ENCODE data around the gene DIPK1C.

Gene DIPK1C

DNA sequence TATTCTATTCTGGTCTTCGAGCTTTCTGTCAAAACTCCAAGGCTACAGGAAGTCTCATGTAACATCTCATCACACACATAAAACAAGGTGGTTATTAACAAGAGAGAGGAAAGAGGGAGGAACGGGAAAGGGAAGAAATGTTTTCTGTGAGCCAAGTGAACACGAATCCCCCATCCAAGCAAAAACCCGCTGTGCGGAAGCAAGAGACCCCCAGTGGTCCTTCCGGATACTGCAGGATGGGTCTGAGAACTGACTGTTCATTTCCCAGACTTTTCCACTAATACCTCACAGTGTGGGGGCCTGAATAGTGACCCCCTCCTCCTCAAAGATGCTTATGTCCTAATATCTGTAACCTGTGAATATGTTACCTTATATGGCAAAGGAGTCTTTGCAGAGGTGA is 19.0 kb upstream of the DIPK1C start:
- Mint-ChIP-seq H3K27me3 (ENCODE audit: low read depth) (peaks cover 2% of the 10 kb centered on the region), H3K27ac (no peak overlapping the region), H3K9me3 (no peaks in the 10 kb centered on the region), H3K4me1 (ENCODE audit: low read depth) (no peaks in the 10 kb centered on the region), H3K36me3 (ENCODE audit: low read depth) (no peaks in the 10 kb centered on the region), H3K4me3 (no peak overlapping the region)
- DNase-seq (ENCODE audit: low spot score) = no peak

- no peaks in the 10 kb centered on the region for H3K36me3 Mint-ChIP-seq (ENCODE audit: low read depth)
- H3K4me3 Mint-ChIP-seq = no peak overlapping the region
- H3K27me3 Mint-ChIP-seq (ENCODE audit: low read depth) = peaks cover 13% of the 10 kb centered on the region
- no peak overlapping the region for H3K27ac Mint-ChIP-seq
- H3K9me3 Mint-ChIP-seq = no peaks in the 10 kb centered on the region
- H3K4me1 Mint-ChIP-seq (ENCODE audit: low read depth) = no peaks in the 10 kb centered on the region
- DNase-seq (ENCODE audit: low spot score) = no peak
Measured at GRCh38 chr18:74473976-74474640, 17.0 kb upstream of the DIPK1C start.

- H3K36me3 Mint-ChIP-seq (ENCODE audit: low read depth) = no peaks in the 10 kb centered on the region
- H3K4me1 Mint-ChIP-seq (ENCODE audit: low read depth) = no peaks in the 10 kb centered on the region
- H3K9me3 Mint-ChIP-seq = no peaks in the 10 kb centered on the region
- DNase-seq (ENCODE audit: low spot score) = no peak
- no peak overlapping the region for H3K4me3 Mint-ChIP-seq
- peaks cover 21% of the 10 kb centered on the region for H3K27me3 Mint-ChIP-seq (ENCODE audit: low read depth)
- H3K27ac Mint-ChIP-seq = no peak overlapping the region
Measured at GRCh38 chr18:74472312-74472711, 15.2 kb upstream of the DIPK1C start.

GRCh38 chr18:74468547-74469061 is 11.5 kb upstream of the DIPK1C start:
- DNase-seq (ENCODE audit: low spot score) = no peak
- Mint-ChIP-seq H3K27ac (no peak overlapping the region), H3K9me3 (no peaks in the 10 kb centered on the region), H3K4me1 (ENCODE audit: low read depth) (peaks cover 6% of the 10 kb centered on the region), H3K27me3 (ENCODE audit: low read depth) (peaks cover 29% of the 10 kb centered on the region), H3K4me3 (no peak overlapping the region), H3K36me3 (ENCODE audit: low read depth) (no peaks in the 10 kb centered on the region)

DNA sequence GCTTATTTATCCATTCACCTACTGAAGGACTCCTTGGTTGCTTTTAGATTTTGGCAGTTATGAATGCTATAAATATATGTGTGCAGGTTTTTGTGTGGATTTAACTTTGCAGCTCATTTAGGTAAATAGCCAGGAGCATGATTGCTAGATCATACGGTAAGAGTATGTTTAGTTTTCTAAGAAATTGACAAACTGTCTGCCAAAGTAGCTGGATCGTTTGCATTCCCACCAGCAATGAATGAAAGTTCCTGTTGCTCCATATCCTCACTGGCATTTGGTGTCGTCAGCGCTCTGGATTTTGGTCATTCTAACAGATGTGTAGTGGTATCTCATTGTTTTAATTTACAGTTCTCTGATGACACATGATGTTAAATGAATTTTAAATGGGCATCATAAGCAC is 8.7 kb upstream of the DIPK1C start:
- H3K27me3 Mint-ChIP-seq (ENCODE audit: low read depth) = peaks cover 30% of the 10 kb centered on the region

GRCh38 chr18:74463983-74464382 is 6.9 kb upstream of the DIPK1C start:
- H3K4me3 Mint-ChIP-seq = no peak overlapping the region
- no peaks in the 10 kb centered on the region for H3K9me3 Mint-ChIP-seq

More for the DNA sequence above, 8.7 kb upstream of the DIPK1C start:
- Mint-ChIP-seq H3K4me1 (ENCODE audit: low read depth) (peaks cover 6% of the 10 kb centered on the region), H3K36me3 (ENCODE audit: low read depth) (no peaks in the 10 kb centered on the region), H3K9me3 (no peaks in the 10 kb centered on the region), H3K27ac (no peak overlapping the region), H3K4me3 (no peak overlapping the region)
- DNase-seq (ENCODE audit: low spot score) = no peak

GRCh38 chr18:74463254-74463653 is 6.1 kb upstream of the DIPK1C start:
- Mint-ChIP-seq H3K4me3 (no peak overlapping the region), H3K36me3 (ENCODE audit: low read depth) (no peaks in the 10 kb centered on the region), H3K27me3 (ENCODE audit: low read depth) (peaks cover 35% of the 10 kb centered on the region), H3K9me3 (no peaks in the 10 kb centered on the region), H3K27ac (no peak overlapping the region), H3K4me1 (ENCODE audit: low read depth) (peaks cover 6% of the 10 kb centered on the region)
- DNase-seq (ENCODE audit: low spot score) = no peak

More at GRCh38 chr18:74463983-74464382, 6.9 kb upstream of the DIPK1C start:
- H3K27ac Mint-ChIP-seq = no peak overlapping the region
- peaks cover 35% of the 10 kb centered on the region for H3K27me3 Mint-ChIP-seq (ENCODE audit: low read depth)
- DNase-seq (ENCODE audit: low spot score) = no peak
- peaks cover 6% of the 10 kb centered on the region for H3K4me1 Mint-ChIP-seq (ENCODE audit: low read depth)
- H3K36me3 Mint-ChIP-seq (ENCODE audit: low read depth) = no peaks in the 10 kb centered on the region

DNA sequence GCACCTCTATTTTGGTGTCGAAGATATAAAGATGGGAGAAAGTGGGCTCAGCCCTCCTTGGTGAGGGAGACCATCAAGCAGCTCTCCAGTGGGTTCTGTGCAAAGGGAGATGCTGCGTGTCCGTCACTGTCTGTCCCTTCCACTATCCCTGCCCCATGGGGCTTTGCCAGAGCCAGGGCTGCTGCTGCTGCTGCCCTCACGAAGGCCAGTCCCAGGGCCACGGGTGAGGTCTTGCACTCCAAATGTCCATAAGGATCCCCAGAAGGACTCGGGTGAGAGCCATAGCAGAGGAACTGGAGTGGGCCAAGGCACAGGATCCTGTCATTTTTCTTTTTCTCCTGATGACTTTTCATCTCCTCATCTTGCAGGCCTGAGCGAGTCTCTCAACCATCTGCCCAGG is 3.7 kb upstream of the DIPK1C start:
- Mint-ChIP-seq H3K36me3 (ENCODE audit: low read depth) (no peaks in the 10 kb centered on the region), H3K27ac (no peak overlapping the region)

DNA sequence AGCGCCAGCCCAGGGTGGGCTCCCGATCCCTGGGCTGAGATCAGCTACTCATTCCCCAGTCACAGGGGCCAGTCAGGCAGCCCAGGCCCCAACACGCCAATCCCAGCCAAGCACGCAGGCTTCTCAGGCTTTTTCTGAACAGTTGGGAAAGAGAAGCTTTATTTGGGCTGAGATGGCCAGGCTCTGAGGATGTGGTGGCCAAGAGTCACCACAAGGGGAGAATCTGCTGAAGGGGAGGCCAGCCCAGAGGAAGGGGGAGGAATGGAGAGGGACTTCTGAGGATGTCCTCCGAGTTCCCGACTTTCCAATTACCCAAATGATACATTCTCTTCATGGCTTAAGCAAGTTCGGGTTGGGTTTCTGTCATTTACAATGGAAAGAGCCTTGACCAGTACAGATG is 2.8 kb upstream of the DIPK1C start:
- peaks cover 6% of the 10 kb centered on the region for H3K4me1 Mint-ChIP-seq (ENCODE audit: low read depth)
- H3K36me3 Mint-ChIP-seq (ENCODE audit: low read depth) = no peaks in the 10 kb centered on the region
- no peaks in the 10 kb centered on the region for H3K9me3 Mint-ChIP-seq
- peaks cover 48% of the 10 kb centered on the region for H3K27me3 Mint-ChIP-seq (ENCODE audit: low read depth)
- no peak overlapping the region for H3K4me3 Mint-ChIP-seq
- no peak overlapping the region for H3K27ac Mint-ChIP-seq
- no peak for DNase-seq (ENCODE audit: low spot score)

More for the DNA sequence above, 3.7 kb upstream of the DIPK1C start:
- H3K27me3 Mint-ChIP-seq (ENCODE audit: low read depth) = peaks cover 42% of the 10 kb centered on the region
- no peak overlapping the region for H3K4me3 Mint-ChIP-seq
- DNase-seq (ENCODE audit: low spot score) = no peak
- no peaks in the 10 kb centered on the region for H3K9me3 Mint-ChIP-seq
- peaks cover 7% of the 10 kb centered on the region for H3K4me1 Mint-ChIP-seq (ENCODE audit: low read depth)

- no peak overlapping the region for H3K27ac Mint-ChIP-seq
- H3K27me3 Mint-ChIP-seq (ENCODE audit: low read depth) = peaks cover 63% of the 10 kb centered on the region
- H3K36me3 Mint-ChIP-seq (ENCODE audit: low read depth) = no peaks in the 10 kb centered on the region
- H3K4me3 Mint-ChIP-seq = no peak overlapping the region
- no peaks in the 10 kb centered on the region for H3K9me3 Mint-ChIP-seq
- no peak for DNase-seq (ENCODE audit: low spot score)
- peaks cover 1% of the 10 kb centered on the region for H3K4me1 Mint-ChIP-seq (ENCODE audit: low read depth)
Measured at GRCh38 chr18:74457725-74458421, 765 bp upstream of the DIPK1C start.

- Mint-ChIP-seq H3K27me3 (ENCODE audit: low read depth) (peaks cover 69% of the 10 kb centered on the region), H3K36me3 (ENCODE audit: low read depth) (no peaks in the 10 kb centered on the region), H3K9me3 (no peaks in the 10 kb centered on the region), H3K4me1 (ENCODE audit: low read depth) (peaks cover 1% of the 10 kb centered on the region), H3K4me3 (no peak overlapping the region), H3K27ac (no peak overlapping the region)
- no peak for DNase-seq (ENCODE audit: low spot score)
Measured at GRCh38 chr18:74456349-74457042, 612 bp downstream of the DIPK1C start.

DNA sequence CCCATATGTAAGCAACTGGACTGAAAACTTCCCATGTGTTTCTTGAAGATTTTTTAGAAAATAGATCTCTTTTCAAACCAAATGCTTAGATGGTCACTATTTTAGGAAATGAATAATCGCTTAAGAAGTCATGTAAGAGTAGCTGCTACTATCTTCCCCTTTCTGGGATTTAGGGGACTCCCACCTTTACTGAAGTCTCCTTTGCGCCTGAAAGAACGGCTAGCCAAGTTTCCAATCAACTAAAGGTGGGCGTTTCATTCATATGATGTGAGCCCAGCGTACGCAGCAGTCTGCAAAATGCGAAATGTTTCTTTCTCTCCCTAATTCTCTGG is 1.1 kb downstream of the DIPK1C start:
- Mint-ChIP-seq H3K36me3 (ENCODE audit: low read depth) (no peaks in the 10 kb centered on the region), H3K9me3 (no peaks in the 10 kb centered on the region), H3K27me3 (ENCODE audit: low read depth) (peaks cover 73% of the 10 kb centered on the region), H3K4me1 (ENCODE audit: low read depth) (peaks cover 1% of the 10 kb centered on the region), H3K27ac (no peak overlapping the region), H3K4me3 (no peak overlapping the region)
- no peak for DNase-seq (ENCODE audit: low spot score)

DNA sequence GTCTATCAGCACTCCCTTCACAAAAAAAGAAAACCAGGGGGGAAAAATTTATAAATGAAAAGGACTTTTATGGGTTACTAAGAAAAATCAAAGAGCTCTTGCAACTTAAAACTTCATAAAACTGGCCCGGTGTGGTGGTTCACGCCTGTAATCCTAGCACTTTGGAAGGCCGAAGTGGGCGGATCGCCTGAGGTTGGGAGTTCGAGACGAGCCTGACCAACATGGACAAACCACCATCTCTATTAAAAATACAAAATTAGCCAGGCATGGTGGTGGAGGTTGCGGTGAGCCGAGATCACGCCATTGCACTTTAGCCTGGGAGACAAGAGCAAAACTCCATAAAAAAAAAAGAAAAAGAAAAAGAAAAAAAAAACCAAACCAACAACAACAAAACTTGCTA is 1.7 kb downstream of the DIPK1C start:
- H3K4me3 Mint-ChIP-seq = no peak overlapping the region
- peaks cover 1% of the 10 kb centered on the region for H3K4me1 Mint-ChIP-seq (ENCODE audit: low read depth)

DNA sequence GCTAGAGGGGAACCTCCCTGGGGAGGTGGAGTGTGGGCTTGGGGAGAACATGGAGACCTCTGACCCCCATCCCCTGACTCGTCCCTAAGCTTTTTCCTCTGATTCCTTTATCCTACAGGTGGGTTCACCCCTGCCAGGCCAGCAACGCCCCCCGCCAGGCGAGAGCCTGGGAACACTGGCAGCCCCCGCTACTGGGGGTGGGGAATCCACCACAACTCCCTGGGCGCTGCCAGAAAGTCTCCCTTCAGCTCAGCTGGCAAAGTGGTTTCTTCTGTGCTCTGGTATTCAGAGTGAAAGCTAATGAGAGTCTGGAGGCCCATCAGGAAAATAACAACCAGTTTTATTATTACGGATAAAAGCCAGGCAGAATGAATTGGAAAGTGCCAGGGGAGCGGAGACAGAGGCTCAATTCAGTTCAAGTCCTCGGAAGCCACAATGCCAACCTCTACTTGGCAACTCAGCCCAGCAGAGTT is 2.8 kb downstream of the DIPK1C start:
- Mint-ChIP-seq H3K4me3 (no peak overlapping the region), H3K27me3 (ENCODE audit: low read depth) (peaks cover 60% of the 10 kb centered on the region), H3K27ac (no peak overlapping the region), H3K36me3 (ENCODE audit: low read depth) (no peaks in the 10 kb centered on the region), H3K4me1 (ENCODE audit: low read depth) (peaks cover 1% of the 10 kb centered on the region), H3K9me3 (no peaks in the 10 kb centered on the region)
- no peak for DNase-seq (ENCODE audit: low spot score)

More for the DNA sequence above, 1.7 kb downstream of the DIPK1C start:
- no peaks in the 10 kb centered on the region for H3K9me3 Mint-ChIP-seq
- no peak overlapping the region for H3K27ac Mint-ChIP-seq
- peaks cover 68% of the 10 kb centered on the region for H3K27me3 Mint-ChIP-seq (ENCODE audit: low read depth)
- DNase-seq (ENCODE audit: low spot score) = no peak
- H3K36me3 Mint-ChIP-seq (ENCODE audit: low read depth) = no peaks in the 10 kb centered on the region
